HEK293 (cell line): Measurements from ENCODE around the gene EXOC3.

Experiments
- ZNF311 ChIP-seq: fragments of 450-650 bp; formaldehyde crosslinking; IDR thresholded peaks from 2 replicates; pipeline ENCODE4 v1.5.1; 2017; ENCODE audit warnings: missing biosample characterization, missing genetic modification characterization, borderline replicate concordance
- ZSCAN16 ChIP-seq: fragments of 450-650 bp; formaldehyde crosslinking; IDR thresholded peaks from 2 replicates; pipeline ENCODE4 v1.5.1; 2016; ENCODE audit warnings: missing biosample characterization, missing genetic modification characterization

- TF ChIP-seq ZNF311 (no peak), ZSCAN16 (tag by site-specific recombination) (no peak)
Observed at GRCh38 chr5:421901-422300, 21.1 kb upstream of the EXOC3 start.
